Measurements from ENCODE around the gene PLAC9.

- no peak for TF ChIP-seq CTCF (IDR thresholded peaks at IDR 0.05)
- no peak for TF ChIP-seq POLR2A (IDR thresholded peaks at IDR 0.05)
Observed at GRCh38 chr10:80136134-80136571, 3.6 kb downstream of the PLAC9 start.

All from testis (tissue), 2 donors.